GM06990 (cell line): ENCODE results near the gene ZNF750.

Experiments used
- DNase-seq: peaks from one replicate; pipeline ENCODE4 v3.0.0-alpha.2; 2011; ENCODE audit not compliant: insufficient read length; ENCODE audit errors: extremely low read depth
- H3K27me3 ChIP-seq: replicated peaks from 2 replicates; pipeline ENCODE4 v1.6.0; 2011; ENCODE audit warnings: low read length; ENCODE audit not compliant: control insufficient read depth, insufficient read depth
- H3K36me3 ChIP-seq: 2 replicates; pipeline ENCODE4 v1.5.1; 2011; ENCODE audit warnings: low read length; ENCODE audit not compliant: control insufficient read depth, insufficient read depth
- H3K4me3 ChIP-seq: replicated peaks from 2 replicates; pipeline ENCODE4 v1.5.1; 2011; ENCODE audit warnings: low read depth, mild to moderate bottlenecking, control low read depth, low read length
- CTCF ChIP-seq: IDR thresholded peaks from 2 replicates; pipeline ENCODE4 v1.5.1; 2011; ENCODE audit warnings: low read length, control low read depth, mild to moderate bottlenecking, inconsistent platforms; ENCODE audit not compliant: insufficient read depth, poor library complexity, severe bottlenecking

Gene ZNF750

GRCh38 chr17:82782657-82783207, 57.1 kb downstream of the ZNF750 start:
- Histone ChIP-seq H3K4me3 (no peak overlapping the region), H3K36me3 (peaks cover 7% of the 10 kb centered on the region), H3K27me3 (no peaks in the 10 kb centered on the region)
- DNase-seq = no peak
- TF ChIP-seq CTCF = no peak

GRCh38 chr17:82781894-82782274, 57.9 kb downstream of the ZNF750 start:
- H3K36me3 ChIP-seq = peaks cover 7% of the 10 kb centered on the region
- H3K4me3 ChIP-seq = no peak overlapping the region
- peak; percentile 83 for DNase-seq
- no peaks in the 10 kb centered on the region for H3K27me3 ChIP-seq
- TF ChIP-seq CTCF = peak; percentile 99

GRCh38 chr17:82780971-82781893, 58.6 kb downstream of the ZNF750 start:
- DNase-seq = no peak
- TF ChIP-seq CTCF = no peak
- Histone ChIP-seq H3K4me3 (no peak overlapping the region), H3K36me3 (peaks cover 7% of the 10 kb centered on the region), H3K27me3 (no peaks in the 10 kb centered on the region)

GRCh38 chr17:82780195-82780594, 59.6 kb downstream of the ZNF750 start:
- H3K4me3 ChIP-seq = no peak overlapping the region
- peaks cover 8% of the 10 kb centered on the region for H3K36me3 ChIP-seq
- no peak for DNase-seq
- TF ChIP-seq CTCF = no peak
- H3K27me3 ChIP-seq = no peaks in the 10 kb centered on the region

DNA sequence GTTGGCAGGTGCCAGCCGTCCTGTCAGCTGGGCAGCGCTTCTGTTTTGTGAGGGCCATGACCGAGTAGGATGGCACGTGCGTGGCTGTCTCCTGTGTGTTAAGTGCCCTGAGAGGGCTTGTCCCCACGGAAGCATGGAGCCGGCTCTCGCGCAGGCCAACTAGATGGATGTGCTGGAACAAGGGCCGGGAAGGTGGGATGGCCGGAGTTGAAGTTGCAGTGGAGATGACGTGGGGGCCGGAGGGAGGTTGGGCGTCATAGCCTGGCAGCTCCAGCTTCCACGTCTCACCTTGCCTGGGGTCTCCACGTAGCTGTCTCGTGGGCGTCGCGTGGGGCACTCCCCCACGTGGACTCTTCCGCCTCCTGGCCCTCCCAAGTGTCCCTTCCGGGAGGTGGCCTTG, 60.3 kb downstream of the ZNF750 start:
- Histone ChIP-seq H3K4me3 (no peak overlapping the region), H3K27me3 (no peaks in the 10 kb centered on the region), H3K36me3 (peaks cover 8% of the 10 kb centered on the region)
- no peak for TF ChIP-seq CTCF
- DNase-seq = no peak
